HepG2 (cell line): ENCODE results near the gene PBX4. TPM values are rescaled to one million over a fixed set of nuclear protein-coding genes. Genes with fewer than 3 reads are reported as not detected.

Experiments used
- CREB1 ChIP-seq, 2 experiments: fragments of 450-650 bp in 1 of 2; IDR thresholded peaks; 2 replicates each; pipeline ENCODE4 v1.6.1; 2016 to 2017; ENCODE audit warnings: control low read depth in 1 of 2, mild to moderate bottlenecking in 1 of 2, missing compliant biosample characterization in 1 of 2, missing genetic modification characterization in 1 of 2
- HNF4G ChIP-seq, 2 experiments: sonication (generic) in 1 of 2; formaldehyde crosslinking in 1 of 2; IDR thresholded peaks; 2 replicates each; pipeline versions ENCODE4 v1.4.0 to v1.6.1; 2011 to 2020; ENCODE audit warnings: borderline replicate concordance in 2 of 2, low read depth in 2 of 2, mild to moderate bottlenecking in 2 of 2, low read length in 1 of 2, missing genetic modification reagents in 1 of 2, moderate library complexity in 1 of 2
- KLF12 ChIP-seq: sonication (generic); formaldehyde crosslinking; IDR thresholded peaks from 2 replicates; pipeline ENCODE4 v1.4.0; 2020; ENCODE audit warnings: missing genetic modification reagents, borderline replicate concordance
- MED1 ChIP-seq: sonication (generic); formaldehyde crosslinking; IDR thresholded peaks from 2 replicates; pipeline ENCODE4 v1.4.0; 2020; ENCODE audit warnings: missing genetic modification reagents
- PAF1 ChIP-seq: IDR thresholded peaks from 2 replicates; pipeline ENCODE4 v1.6.1; 2016; ENCODE audit warnings: missing genetic modification reagents, missing compliant biosample characterization
- SUZ12 ChIP-seq: fragments of 150-350 bp; IDR thresholded peaks from 2 replicates; pipeline ENCODE4 v1.6.1; 2014; ENCODE audit warnings: low read depth, low read length
- TP53 ChIP-seq: sonication (generic); formaldehyde crosslinking; conservative IDR thresholded peaks from 2 replicates; pipeline ENCODE4 v1.4.0; 2020; ENCODE audit warnings: missing genetic modification reagents
- ZFAT ChIP-seq: sonication (generic); formaldehyde crosslinking; conservative IDR thresholded peaks from 2 replicates; pipeline ENCODE4 v1.8.1; 2023; ENCODE audit warnings: missing genetic modification reagents, inconsistent platforms
- ZFYVE20 ChIP-seq: sonication (generic); formaldehyde crosslinking; IDR thresholded peaks from 2 replicates; pipeline ENCODE4 v1.8.0; 2023; ENCODE audit warnings: low read depth, mild to moderate bottlenecking, moderate library complexity, missing genetic modification reagents, borderline replicate concordance
- ZNF33A ChIP-seq: sonication (generic); formaldehyde crosslinking; IDR thresholded peaks from 2 replicates; pipeline ENCODE4 v1.5.1; 2020; ENCODE audit warnings: missing genetic modification reagents, mild to moderate bottlenecking, moderate library complexity, borderline replicate concordance
- ZNF460 ChIP-seq: sonication (generic); formaldehyde crosslinking; IDR thresholded peaks from 2 replicates; pipeline ENCODE4 v1.5.1; 2020; ENCODE audit warnings: missing genetic modification reagents, mild to moderate bottlenecking, borderline replicate concordance
- ZNF619 ChIP-seq: sonication (generic); formaldehyde crosslinking; IDR thresholded peaks from 2 replicates; pipeline ENCODE4 v1.4.0; 2020; ENCODE audit warnings: mild to moderate bottlenecking, missing genetic modification reagents
- ZNF710 ChIP-seq: sonication (generic); formaldehyde crosslinking; IDR thresholded peaks from 2 replicates; pipeline ENCODE4 v1.5.0; 2020; ENCODE audit warnings: mild to moderate bottlenecking, missing genetic modification reagents, borderline replicate concordance
- ZSCAN21 ChIP-seq: sonication (generic); formaldehyde crosslinking; IDR thresholded peaks from 2 replicates; pipeline ENCODE4 v1.8.0; 2022; ENCODE audit warnings: mild to moderate bottlenecking, missing genetic modification reagents, moderate library complexity, borderline replicate concordance
- polyA plus RNA-seq, 8 experiments: library from polyadenylated mRNA; depleted of rRNA in 3 of 8; stranded (reverse) in 7 of 8; unstranded in 1 of 8; fragments of >200 nt; fragmentation: Illumina TruSeq in 4 of 8; extraction: Trizol in 4 of 8; gene quantifications; 2 replicates each; pipeline versions ENCODE4 v1.2.1 to v1.2.3, GENCODE V29; 2011 to 2016; ENCODE audit warnings: low read depth in 4 of 8, missing spikeins in 1 of 8, mixed read lengths in 1 of 8; ENCODE audit not compliant: insufficient read depth in 1 of 8
- total RNA-seq, 5 experiments: library from RNA; depleted of rRNA; stranded (reverse); fragments of >200 nt; fragmentation: Illumina TruSeq; extraction: Trizol; gene quantifications; 2 replicates each; pipeline ENCODE4 v1.2.3, GENCODE V29; 2016; ENCODE audit warnings: low read depth in 1 of 5
- TF ChIP-seq, protein P1 (sequence below): sonication (generic); formaldehyde crosslinking; IDR thresholded peaks from 2 replicates; pipeline ENCODE4 v1.4.0; 2020; ENCODE audit warnings: missing genetic modification reagents, borderline replicate concordance
- TF ChIP-seq, protein P2 (sequence below), 2 experiments: sonication (generic) in 1 of 2; formaldehyde crosslinking in 1 of 2; IDR thresholded peaks; 2 replicates each; pipeline versions ENCODE4 v1.6.1 to v1.9.0; 2014 to 2022; ENCODE audit warnings: antibody characterized with exemption in 1 of 2, borderline replicate concordance in 1 of 2, inconsistent platforms in 1 of 2, low read depth in 1 of 2, missing genetic modification reagents in 1 of 2

PBX4 gene
- total and polyA plus RNA-seq, 2 of the 13 experiments (the other 11 are each of a cell fraction or from before 2014, with no cell fraction given), result not detected

GRCh38 chr19:19531951-19532805 lies 86.3 kb downstream of the PBX4 start (continued):
- TF ChIP-seq ZNF619 (CRISPR knock-in tag), result no peak
- TF ChIP-seq, protein P1, sequence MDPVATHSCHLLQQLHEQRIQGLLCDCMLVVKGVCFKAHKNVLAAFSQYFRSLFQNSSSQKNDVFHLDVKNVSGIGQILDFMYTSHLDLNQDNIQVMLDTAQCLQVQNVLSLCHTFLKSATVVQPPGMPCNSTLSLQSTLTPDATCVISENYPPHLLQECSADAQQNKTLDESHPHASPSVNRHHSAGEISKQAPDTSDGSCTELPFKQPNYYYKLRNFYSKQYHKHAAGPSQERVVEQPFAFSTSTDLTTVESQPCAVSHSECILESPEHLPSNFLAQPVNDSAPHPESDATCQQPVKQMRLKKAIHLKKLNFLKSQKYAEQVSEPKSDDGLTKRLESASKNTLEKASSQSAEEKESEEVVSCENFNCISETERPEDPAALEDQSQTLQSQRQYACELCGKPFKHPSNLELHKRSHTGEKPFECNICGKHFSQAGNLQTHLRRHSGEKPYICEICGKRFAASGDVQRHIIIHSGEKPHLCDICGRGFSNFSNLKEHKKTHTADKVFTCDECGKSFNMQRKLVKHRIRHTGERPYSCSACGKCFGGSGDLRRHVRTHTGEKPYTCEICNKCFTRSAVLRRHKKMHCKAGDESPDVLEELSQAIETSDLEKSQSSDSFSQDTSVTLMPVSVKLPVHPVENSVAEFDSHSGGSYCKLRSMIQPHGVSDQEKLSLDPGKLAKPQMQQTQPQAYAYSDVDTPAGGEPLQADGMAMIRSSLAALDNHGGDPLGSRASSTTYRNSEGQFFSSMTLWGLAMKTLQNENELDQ (CRISPR knock-in tag), result no peak
- TF ChIP-seq KLF12 (CRISPR knock-in tag), result no peak
- TF ChIP-seq, protein P2, sequence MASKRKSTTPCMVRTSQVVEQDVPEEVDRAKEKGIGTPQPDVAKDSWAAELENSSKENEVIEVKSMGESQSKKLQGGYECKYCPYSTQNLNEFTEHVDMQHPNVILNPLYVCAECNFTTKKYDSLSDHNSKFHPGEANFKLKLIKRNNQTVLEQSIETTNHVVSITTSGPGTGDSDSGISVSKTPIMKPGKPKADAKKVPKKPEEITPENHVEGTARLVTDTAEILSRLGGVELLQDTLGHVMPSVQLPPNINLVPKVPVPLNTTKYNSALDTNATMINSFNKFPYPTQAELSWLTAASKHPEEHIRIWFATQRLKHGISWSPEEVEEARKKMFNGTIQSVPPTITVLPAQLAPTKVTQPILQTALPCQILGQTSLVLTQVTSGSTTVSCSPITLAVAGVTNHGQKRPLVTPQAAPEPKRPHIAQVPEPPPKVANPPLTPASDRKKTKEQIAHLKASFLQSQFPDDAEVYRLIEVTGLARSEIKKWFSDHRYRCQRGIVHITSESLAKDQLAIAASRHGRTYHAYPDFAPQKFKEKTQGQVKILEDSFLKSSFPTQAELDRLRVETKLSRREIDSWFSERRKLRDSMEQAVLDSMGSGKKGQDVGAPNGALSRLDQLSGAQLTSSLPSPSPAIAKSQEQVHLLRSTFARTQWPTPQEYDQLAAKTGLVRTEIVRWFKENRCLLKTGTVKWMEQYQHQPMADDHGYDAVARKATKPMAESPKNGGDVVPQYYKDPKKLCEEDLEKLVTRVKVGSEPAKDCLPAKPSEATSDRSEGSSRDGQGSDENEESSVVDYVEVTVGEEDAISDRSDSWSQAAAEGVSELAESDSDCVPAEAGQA (IDR thresholded peaks at IDR 0.05; ENCODE audit: low read depth), result no peak
- TF ChIP-seq, protein P2 (CRISPR knock-in tag; IDR thresholded peaks at IDR 0.05; ENCODE audit: borderline replicate concordance), result no peak
- TF ChIP-seq PAF1 (CRISPR knock-in tag), result 0 out of 2 replicates have a peak, but pooled peaks have one; percentile 39
- TF ChIP-seq HNF4G (IDR thresholded peaks at IDR 0.05; ENCODE audit: borderline replicate concordance, low read depth, low read length), result no peak
- TF ChIP-seq HNF4G (CRISPR knock-in tag; IDR thresholded peaks at IDR 0.05; ENCODE audit: borderline replicate concordance, low read depth), result no peak
- no peak for TF ChIP-seq ZFYVE20
- TF ChIP-seq ZNF33A (CRISPR knock-in tag), result no peak
- TF ChIP-seq ZNF460 (CRISPR knock-in tag), result no peak
- TF ChIP-seq ZFAT, result no peak
- TF ChIP-seq ZSCAN21 (CRISPR knock-in tag), result no peak
- no peak for TF ChIP-seq MED1 (CRISPR knock-in tag)
- no peak; the same call in 1 of the 2 replicates for TF ChIP-seq ZNF710 (CRISPR knock-in tag)
- no peak for TF ChIP-seq TP53 (CRISPR knock-in tag)
- TF ChIP-seq CREB1 (IDR thresholded peaks at IDR 0.05), result no peak
- no peak for TF ChIP-seq CREB1 (CRISPR knock-in tag; IDR thresholded peaks at IDR 0.05)
- TF ChIP-seq SUZ12, result no peak
